Liver (tissue), 3 donors: ENCODE measurements around the gene XRCC1.

Experiments used
- EGR1 ChIP-seq, 2 donors: IDR thresholded peaks; 2 replicates each; pipeline ENCODE4 v1.6.1; 2016 to 2018; ENCODE audit warnings: antibody characterized with exemption in 2 of 2, low read depth in 2 of 2
- JUND ChIP-seq, 2 donors: IDR thresholded peaks; 2 replicates each; pipeline ENCODE4 v1.6.1; 2016; ENCODE audit warnings: antibody characterized with exemption in 2 of 2
- REST ChIP-seq: IDR thresholded peaks from 2 replicates; pipeline ENCODE4 v1.6.1; 2016; ENCODE audit warnings: antibody characterized with exemption, mild to moderate bottlenecking
- SP1 ChIP-seq: IDR thresholded peaks from 2 replicates; pipeline ENCODE4 v1.6.1; 2018; ENCODE audit warnings: antibody characterized with exemption, mild to moderate bottlenecking
- TAF1 ChIP-seq: conservative IDR thresholded peaks from 2 replicates; pipeline ENCODE4 v1.6.1; 2016; ENCODE audit warnings: antibody characterized with exemption, mild to moderate bottlenecking
- YY1 ChIP-seq: IDR thresholded peaks from 2 replicates; pipeline ENCODE4 v1.6.1; 2016; ENCODE audit warnings: antibody characterized with exemption, mild to moderate bottlenecking
- TF ChIP-seq, protein P1 (sequence below): fragments of 150-350 bp; IDR thresholded peaks from 2 replicates; pipeline ENCODE4 v1.5.1; 2017; ENCODE audit warnings: improper control_type of control experiment, low read depth, low read length; ENCODE audit not compliant: missing input control
- TF ChIP-seq, protein P2 (sequence below): IDR thresholded peaks from 2 replicates; pipeline ENCODE4 v1.6.1; 2016; ENCODE audit warnings: antibody characterized with exemption
- TF ChIP-seq, protein P3 (sequence below): IDR thresholded peaks from 2 replicates; pipeline ENCODE4 v1.6.1; 2016; ENCODE audit warnings: antibody characterized with exemption
- donor health status: healthy.
- donor health status: healthy.

- TF ChIP-seq EGR1 (IDR thresholded peaks at IDR 0.05; ENCODE audit: low read depth in 2 of 2) (no peak), SP1 (no peak), YY1 (no peak), JUND (IDR thresholded peaks at IDR 0.05) (no peak), REST (no peak), TAF1 (no peak)
- TF ChIP-seq, protein P1, sequence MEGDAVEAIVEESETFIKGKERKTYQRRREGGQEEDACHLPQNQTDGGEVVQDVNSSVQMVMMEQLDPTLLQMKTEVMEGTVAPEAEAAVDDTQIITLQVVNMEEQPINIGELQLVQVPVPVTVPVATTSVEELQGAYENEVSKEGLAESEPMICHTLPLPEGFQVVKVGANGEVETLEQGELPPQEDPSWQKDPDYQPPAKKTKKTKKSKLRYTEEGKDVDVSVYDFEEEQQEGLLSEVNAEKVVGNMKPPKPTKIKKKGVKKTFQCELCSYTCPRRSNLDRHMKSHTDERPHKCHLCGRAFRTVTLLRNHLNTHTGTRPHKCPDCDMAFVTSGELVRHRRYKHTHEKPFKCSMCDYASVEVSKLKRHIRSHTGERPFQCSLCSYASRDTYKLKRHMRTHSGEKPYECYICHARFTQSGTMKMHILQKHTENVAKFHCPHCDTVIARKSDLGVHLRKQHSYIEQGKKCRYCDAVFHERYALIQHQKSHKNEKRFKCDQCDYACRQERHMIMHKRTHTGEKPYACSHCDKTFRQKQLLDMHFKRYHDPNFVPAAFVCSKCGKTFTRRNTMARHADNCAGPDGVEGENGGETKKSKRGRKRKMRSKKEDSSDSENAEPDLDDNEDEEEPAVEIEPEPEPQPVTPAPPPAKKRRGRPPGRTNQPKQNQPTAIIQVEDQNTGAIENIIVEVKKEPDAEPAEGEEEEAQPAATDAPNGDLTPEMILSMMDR, result no peak
- TF ChIP-seq, protein P2, sequence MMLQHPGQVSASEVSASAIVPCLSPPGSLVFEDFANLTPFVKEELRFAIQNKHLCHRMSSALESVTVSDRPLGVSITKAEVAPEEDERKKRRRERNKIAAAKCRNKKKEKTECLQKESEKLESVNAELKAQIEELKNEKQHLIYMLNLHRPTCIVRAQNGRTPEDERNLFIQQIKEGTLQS, result no peak
- TF ChIP-seq, protein P3, sequence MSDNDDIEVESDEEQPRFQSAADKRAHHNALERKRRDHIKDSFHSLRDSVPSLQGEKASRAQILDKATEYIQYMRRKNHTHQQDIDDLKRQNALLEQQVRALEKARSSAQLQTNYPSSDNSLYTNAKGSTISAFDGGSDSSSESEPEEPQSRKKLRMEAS, result no peak
Observed at GRCh38 chr19:43570174-43570791, 5.0 kb downstream of the XRCC1 start.
